NCI-H446 treated with DMSO at 0.1 percent for 48 hours (cell line): ENCODE results near the gene SPN.
"Not testable (repeated sequence)": the region's sequence is repeated elsewhere in the genome, so short reads cannot be mapped to it uniquely, and the experiment has no call there.

Experiments
- DNase-seq: peaks from one replicate; lab custom pipeline; 2025; lab: John Stamatoyannopoulos, UW

Gene SPN

GRCh38 chr16:29676989-29677785 is 14.1 kb downstream of the SPN start:
- no peak for DNase-seq

GRCh38 chr16:29678691-29679267 is 15.7 kb downstream of the SPN start, which contains the start of gene QPRT:
QPRT (plus strand) TSS chr16:29679180; CDS start chr16:29679198, 18 bp downstream.
- DNase-seq, result no peak

- DNase-seq, result no peak
Observed at GRCh38 chr16:29680180-29680598, 17.1 kb downstream of the SPN start.

GRCh38 chr16:29683543-29684090 is 20.6 kb downstream of the SPN start:
- DNase-seq, result no peak

GRCh38 chr16:29684679-29685078 is 21.6 kb downstream of the SPN start:
- DNase-seq, result no peak

GRCh38 chr16:29686740-29687332 is 23.8 kb downstream of the SPN start:
- no peak for DNase-seq

- no peak for DNase-seq
Observed at GRCh38 chr16:29687755-29688154, 24.7 kb downstream of the SPN start.

GRCh38 chr16:29688172-29688571 is 25.1 kb downstream of the SPN start:
- DNase-seq, result no peak

- DNase-seq, result not testable (repeated sequence)
Observed at GRCh38 chr16:29689490-29690351, 26.7 kb downstream of the SPN start.

- DNase-seq, result not testable (repeated sequence)
Observed at GRCh38 chr16:29692606-29693005, 29.6 kb downstream of the SPN start.

GRCh38 chr16:29694384-29695195 is 31.5 kb downstream of the SPN start:
- DNase-seq, result no peak

GRCh38 chr16:29695675-29696074 is 32.6 kb downstream of the SPN start:
- DNase-seq, result not testable (repeated sequence)

- no peak for DNase-seq
Observed at GRCh38 chr16:29696881-29697331, 33.9 kb downstream of the SPN start.

GRCh38 chr16:29697391-29697790 is 34.3 kb downstream of the SPN start:
- no peak for DNase-seq

GRCh38 chr16:29698042-29698441 is 35.0 kb downstream of the SPN start:
- no peak for DNase-seq

GRCh38 chr16:29698484-29699323 is 35.7 kb downstream of the SPN start:
- DNase-seq, result no peak

GRCh38 chr16:29699324-29700219 is 36.5 kb downstream of the SPN start:
- no peak for DNase-seq

- peak; percentile 68 for DNase-seq
Observed at GRCh38 chr16:29700253-29700987, 37.4 kb downstream of the SPN start.
